ENCODE measurements around the gene SCRN2.
A peak's percentile ranks its signal among the peaks of the same experiment; 100 is the strongest.

The SCRN2 gene

GRCh38 chr17:47802341-47803022 is 38.6 kb downstream of the SCRN2 start:
- peak; percentile 44 for DNase-seq

DNA sequence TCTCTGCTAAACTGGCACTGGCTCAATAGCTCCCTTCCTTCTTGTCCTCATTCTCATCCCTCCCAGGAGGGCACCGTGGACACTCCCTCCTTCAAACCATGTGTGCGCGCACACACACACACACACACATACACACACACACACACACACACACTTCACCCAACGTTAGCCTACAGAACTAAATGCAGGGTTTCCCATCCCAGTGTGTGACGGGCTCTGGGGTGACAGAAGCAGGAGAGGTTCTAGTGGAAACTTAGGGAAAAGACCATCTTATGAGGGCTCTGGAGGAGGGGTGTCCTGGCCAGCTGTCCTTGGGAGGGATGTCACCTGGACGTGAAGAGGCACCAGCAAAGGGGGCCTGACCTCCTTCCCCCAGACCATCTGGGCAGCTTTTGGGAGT is 39.2 kb downstream of the SCRN2 start:
- DNase-seq: no peak

- no peak for DNase-seq
Observed at GRCh38 chr17:47801176-47801765, 39.8 kb downstream of the SCRN2 start.

DNA sequence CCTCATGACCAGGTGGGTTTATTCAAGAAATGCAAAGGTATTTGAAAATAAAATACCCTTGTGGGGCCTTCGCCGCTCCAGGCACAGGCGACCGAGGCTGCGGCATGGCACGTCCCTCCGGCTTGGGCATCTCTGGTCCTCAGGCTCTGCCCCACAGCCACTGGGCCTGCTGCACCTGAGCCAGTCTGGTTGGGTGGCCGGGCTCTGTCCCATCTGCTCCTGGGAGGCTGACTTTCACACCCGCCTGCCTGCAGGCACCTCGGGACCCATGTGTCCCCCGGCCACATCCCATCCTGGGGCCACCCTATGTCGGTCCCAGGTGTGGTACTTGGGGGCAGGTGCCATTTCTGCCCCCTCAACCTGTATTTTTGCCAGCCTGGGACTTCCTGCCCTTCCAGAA is 40.4 kb downstream of the SCRN2 start:
- DNase-seq: no peak

GRCh38 chr17:47797797-47798196 is 43.3 kb downstream of the SCRN2 start:
- no peak for DNase-seq

GRCh38 chr17:47792979-47793378 is 48.1 kb downstream of the SCRN2 start:
- no peak for DNase-seq

- DNase-seq: no peak
Observed at GRCh38 chr17:47792457-47792856, 48.6 kb downstream of the SCRN2 start.

DNA sequence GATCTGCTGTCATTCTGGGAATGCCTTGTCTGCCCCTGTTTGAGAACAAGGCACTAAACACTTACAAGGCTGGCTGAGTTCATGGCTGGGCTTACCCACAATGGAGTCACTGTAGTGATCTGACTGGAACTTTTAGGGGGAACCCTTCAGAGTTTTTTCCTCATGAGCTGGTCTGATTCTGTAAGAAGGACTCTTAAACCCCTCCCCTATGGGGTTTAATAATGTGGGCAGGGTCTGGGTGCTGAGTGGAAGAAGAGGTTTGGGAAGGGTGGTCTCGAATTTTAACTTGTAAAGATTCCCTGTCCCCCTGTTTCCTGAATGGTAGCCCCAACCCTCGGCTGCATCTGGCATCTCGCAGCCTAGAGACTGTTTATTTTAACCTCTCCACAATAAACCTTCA is 50.0 kb downstream of the SCRN2 start:
- no peak for DNase-seq

DNA sequence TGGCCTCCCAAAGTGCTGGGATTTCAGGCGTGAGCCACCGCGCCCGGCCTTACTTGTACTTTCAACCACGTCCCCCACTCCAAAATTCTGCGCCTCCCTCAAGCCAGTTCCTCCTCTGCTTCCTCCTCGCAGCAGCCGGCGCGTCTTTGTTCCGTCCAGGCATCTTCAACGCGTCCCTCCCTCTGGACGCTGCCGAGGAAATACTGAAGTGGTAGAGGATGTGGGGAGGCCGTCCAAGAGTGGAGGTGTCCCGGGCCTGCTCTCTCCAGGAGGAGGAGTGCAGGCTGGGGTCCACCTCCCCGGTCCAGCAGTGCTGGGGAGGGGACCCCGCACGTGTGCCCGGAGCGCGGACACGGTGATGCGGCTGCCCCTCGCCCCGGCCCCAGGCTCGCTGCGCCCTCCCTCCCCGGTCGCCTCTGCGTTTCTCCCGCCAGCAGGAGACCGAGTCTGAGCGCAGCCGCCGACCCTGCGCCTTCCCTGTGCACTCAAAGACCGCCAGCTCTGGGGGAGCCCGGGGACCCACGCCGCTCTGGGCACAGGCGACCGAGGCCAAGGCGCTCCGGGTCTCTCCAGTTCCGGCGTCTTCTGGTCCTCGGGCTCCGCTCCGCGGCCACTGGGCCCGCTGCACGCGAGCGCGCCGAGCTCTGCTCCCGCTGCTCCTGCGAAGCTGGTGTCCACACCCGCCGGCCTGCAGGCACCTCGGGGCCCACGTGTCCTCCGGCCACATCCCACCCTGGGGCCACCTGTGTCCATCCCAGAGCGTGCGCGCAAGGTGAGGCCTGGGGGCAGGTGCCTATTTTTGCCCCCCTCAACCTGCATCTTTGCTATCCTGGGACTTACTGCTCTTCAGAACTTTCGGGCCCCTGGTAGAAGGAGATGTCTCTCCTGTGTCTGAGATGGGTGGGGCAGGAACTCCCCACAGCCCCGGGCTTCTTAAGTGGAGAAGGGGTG is 51.2 kb downstream of the SCRN2 start:
- peak; percentile 21 for DNase-seq

All from amniotic stem cell (primary cell).